ENCODE results near the gene FAM43A. TPM values are rescaled to one million over a fixed set of nuclear protein-coding genes. Genes with fewer than 3 reads are reported as not detected.

FAM43A gene
- total and polyA plus RNA-seq, 2 of the 4 experiments (the other 2 are of a cell fraction) = 3.0 to 11.5 TPM

DNA sequence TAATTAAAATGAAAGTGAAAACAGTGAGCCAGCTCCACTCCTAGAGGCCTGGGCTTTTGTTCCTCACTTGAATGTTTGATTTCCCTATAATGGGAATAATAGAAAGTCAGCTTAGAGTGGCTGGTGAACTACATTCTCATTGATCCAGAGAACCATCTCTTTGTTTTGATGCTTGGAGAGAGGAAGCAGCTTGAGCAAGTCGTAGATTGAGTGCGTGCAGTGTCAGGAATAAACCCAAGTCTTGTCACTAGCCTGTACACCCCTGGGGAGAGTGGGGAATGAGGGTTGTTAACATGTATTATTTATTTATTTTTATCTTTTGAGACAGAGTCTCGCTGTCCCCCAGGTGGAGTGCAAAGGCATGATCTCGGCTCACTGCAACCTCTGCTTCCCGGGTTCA is 12.8 kb upstream of the FAM43A start:
- Histone ChIP-seq H3K23ac (ENCODE audit: low read depth, low read length) (0 out of 2 replicates have a peak overlapping the region, but pooled peaks have one; percentile 39), H4K20me1 (ENCODE audit: insufficient read depth, low read length) (peaks cover 6% of the 10 kb centered on the region; the same call in 1 of the 2 replicates), H4K5ac (ENCODE audit: low read depth, low read length) (peak overlapping the region; percentile 96), H4K8ac (ENCODE audit: low read depth in 2 of 2, low read length in 2 of 2) (peak overlapping the region; percentile 92 to 97), H2BK5ac (ENCODE audit: low read depth, low read length, poor library complexity, severe bottlenecking) (peak overlapping the region; percentile 82), H2AK9ac (replicated peaks; ENCODE audit: low read depth, low read length, poor library complexity) (peak overlapping the region; percentile 83), H3K9ac (ENCODE audit: low read depth, low read length) (peak overlapping the region; percentile 95), H3K14ac (replicated peaks; ENCODE audit: low read depth, low read length) (peak overlapping the region; percentile 89), H2AK5ac (ENCODE audit: low read depth, low read length) (peak overlapping the region; percentile 89), H3K4me2 (ENCODE audit: low read depth, low read length) (peak overlapping the region; percentile 84), H2AFZ (replicated peaks; ENCODE audit: low read length, poor library complexity) (peak overlapping the region; percentile 80), H3K79me1 (ENCODE audit: low read depth in 1 of 2, low read length in 2 of 2) (peaks cover 15 to 28% of the 10 kb centered on the region in 2 experiments; a peak in 3 of 4 replicates), H3K4ac (ENCODE audit: low read depth, low read length) (peak overlapping the region; percentile 90), H3K4me3 (ENCODE audit: insufficient read depth, low read depth, low read length) (peak overlapping the region; percentile 87), H3K18ac (ENCODE audit: low read depth, low read length) (peak overlapping the region; percentile 6; the same call in 1 of the 2 replicates), H3K56ac (ENCODE audit: extremely low read depth, insufficient read depth, low read length) (peak overlapping the region; percentile 96), H3K36me3 (ENCODE audit: control insufficient read depth, insufficient read depth, low read length) (peaks cover 3% of the 10 kb centered on the region), H3K9me1 (ENCODE audit: insufficient read depth, low read length) (no peaks in the 10 kb centered on the region; the same call in 1 of the 2 replicates), H2BK120ac (ENCODE audit: low read depth, low read length) (peak overlapping the region; percentile 30; the same call in 1 of the 2 replicates), H2BK15ac (ENCODE audit: low read depth, low read length) (no peak overlapping the region), H3K27ac (ENCODE audit: insufficient read depth, low read length) (peak overlapping the region; percentile 58), H3K9me3 (ENCODE audit: control insufficient read depth, insufficient read depth, low read length) (no peaks in the 10 kb centered on the region), H4K91ac (ENCODE audit: insufficient read depth, low read depth, low read length) (peak overlapping the region; percentile 69; the same call in 1 of the 2 replicates), H2BK20ac (ENCODE audit: low read depth, low read length) (no peak overlapping the region), H3K4me1 (ENCODE audit: control insufficient read depth, insufficient read depth, low read length) (peaks cover 1% of the 10 kb centered on the region; the same call in 1 of the 2 replicates), H3K27me3 (ENCODE audit: control insufficient read depth, insufficient read depth, low read length) (peaks cover 2% of the 10 kb centered on the region; the same call in 1 of the 2 replicates)
- POLR2A ChIA-PET (ENCODE audit: unreplicated experiment) = interaction anchor here (0.5 to 0.8 kb wide), 2 partner anchors 10 to 15 kb away, joined by 3 to 4 read pairs; no protein-coding TSS in a partner anchor
- ATAC-seq (ENCODE audit: low read depth) (peak; percentile 4; the same call in 1 of the 2 replicates), DNase-seq (no peak)
- CTCF ChIA-PET = interaction anchor here (0.9 to 4.8 kb wide), 4 partner anchors 10 to 597 kb away, joined by 3 to 27 read pairs (median 6); no protein-coding TSS in a partner anchor
- WGBS, 2 experiments (ENCODE audit: extremely low coverage in 2 of 2, insufficient read length in 1 of 2) = 20% methylated on average over 2 of the region's 5 CpGs; no CpG with 5 or more reads in 1 of the 2 experiments
- intact Hi-C loops (cut with micrococcal nuclease) = no loop called here
- in situ Hi-C loops (cut with MboI; ENCODE audit: low sequenced_read_pairs) = loop anchor here (10.0 kb wide), 1 partner anchor 852 kb away; no protein-coding TSS in a partner anchor
- dilution Hi-C loops (cut with HindIII; ENCODE audit: low sequenced_read_pairs, unreplicated experiment) = no loop called here
- no TSS peak for BruUV-seq (replicated peaks)
- TF ChIP-seq POLR2A (IDR thresholded peaks at IDR 0.05; ENCODE audit: low read depth, low read length) = no peak
- no peak for TF ChIP-seq NFE2L2 (IDR thresholded peaks at IDR 0.05; ENCODE audit: low read depth, low read length)
- TF ChIP-seq MXI1 (IDR thresholded peaks at IDR 0.05; ENCODE audit: borderline replicate concordance, low read depth, low read length) = no peak
- TF ChIP-seq, protein P1, sequence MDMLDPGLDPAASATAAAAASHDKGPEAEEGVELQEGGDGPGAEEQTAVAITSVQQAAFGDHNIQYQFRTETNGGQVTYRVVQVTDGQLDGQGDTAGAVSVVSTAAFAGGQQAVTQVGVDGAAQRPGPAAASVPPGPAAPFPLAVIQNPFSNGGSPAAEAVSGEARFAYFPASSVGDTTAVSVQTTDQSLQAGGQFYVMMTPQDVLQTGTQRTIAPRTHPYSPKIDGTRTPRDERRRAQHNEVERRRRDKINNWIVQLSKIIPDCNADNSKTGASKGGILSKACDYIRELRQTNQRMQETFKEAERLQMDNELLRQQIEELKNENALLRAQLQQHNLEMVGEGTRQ (IDR thresholded peaks at IDR 0.05; ENCODE audit: low read depth, low read length) = no peak
- no peak for TF ChIP-seq CHD1 (IDR thresholded peaks at IDR 0.05; ENCODE audit: low read depth, low read length)
- TF ChIP-seq, protein P2, sequence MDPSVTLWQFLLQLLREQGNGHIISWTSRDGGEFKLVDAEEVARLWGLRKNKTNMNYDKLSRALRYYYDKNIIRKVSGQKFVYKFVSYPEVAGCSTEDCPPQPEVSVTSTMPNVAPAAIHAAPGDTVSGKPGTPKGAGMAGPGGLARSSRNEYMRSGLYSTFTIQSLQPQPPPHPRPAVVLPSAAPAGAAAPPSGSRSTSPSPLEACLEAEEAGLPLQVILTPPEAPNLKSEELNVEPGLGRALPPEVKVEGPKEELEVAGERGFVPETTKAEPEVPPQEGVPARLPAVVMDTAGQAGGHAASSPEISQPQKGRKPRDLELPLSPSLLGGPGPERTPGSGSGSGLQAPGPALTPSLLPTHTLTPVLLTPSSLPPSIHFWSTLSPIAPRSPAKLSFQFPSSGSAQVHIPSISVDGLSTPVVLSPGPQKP (IDR thresholded peaks at IDR 0.05; ENCODE audit: borderline replicate concordance, low read depth, low read length) = no peak
- no peak for TF ChIP-seq SMC3 (IDR thresholded peaks at IDR 0.05; ENCODE audit: low read depth, low read length)
- no peak for TF ChIP-seq BHLHE40 (IDR thresholded peaks at IDR 0.05; ENCODE audit: low read depth, low read length)
- no peak for TF ChIP-seq FOS (IDR thresholded peaks at IDR 0.05; ENCODE audit: low read depth, low read length)
- no peak for TF ChIP-seq RCOR1 (IDR thresholded peaks at IDR 0.05; ENCODE audit: insufficient replicate concordance, low read length)
- no peak for TF ChIP-seq MAFK (IDR thresholded peaks at IDR 0.05; ENCODE audit: low read depth, low read length)
- no peak for TF ChIP-seq RAD21 (IDR thresholded peaks at IDR 0.05; ENCODE audit: low read length)
- no peak for TF ChIP-seq CEBPB (IDR thresholded peaks at IDR 0.05; ENCODE audit: low read depth, low read length)
- TF ChIP-seq, protein P3, sequence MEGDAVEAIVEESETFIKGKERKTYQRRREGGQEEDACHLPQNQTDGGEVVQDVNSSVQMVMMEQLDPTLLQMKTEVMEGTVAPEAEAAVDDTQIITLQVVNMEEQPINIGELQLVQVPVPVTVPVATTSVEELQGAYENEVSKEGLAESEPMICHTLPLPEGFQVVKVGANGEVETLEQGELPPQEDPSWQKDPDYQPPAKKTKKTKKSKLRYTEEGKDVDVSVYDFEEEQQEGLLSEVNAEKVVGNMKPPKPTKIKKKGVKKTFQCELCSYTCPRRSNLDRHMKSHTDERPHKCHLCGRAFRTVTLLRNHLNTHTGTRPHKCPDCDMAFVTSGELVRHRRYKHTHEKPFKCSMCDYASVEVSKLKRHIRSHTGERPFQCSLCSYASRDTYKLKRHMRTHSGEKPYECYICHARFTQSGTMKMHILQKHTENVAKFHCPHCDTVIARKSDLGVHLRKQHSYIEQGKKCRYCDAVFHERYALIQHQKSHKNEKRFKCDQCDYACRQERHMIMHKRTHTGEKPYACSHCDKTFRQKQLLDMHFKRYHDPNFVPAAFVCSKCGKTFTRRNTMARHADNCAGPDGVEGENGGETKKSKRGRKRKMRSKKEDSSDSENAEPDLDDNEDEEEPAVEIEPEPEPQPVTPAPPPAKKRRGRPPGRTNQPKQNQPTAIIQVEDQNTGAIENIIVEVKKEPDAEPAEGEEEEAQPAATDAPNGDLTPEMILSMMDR (conservative IDR thresholded peaks at IDR 0.05; ENCODE audit: low read depth, low read length) = no peak
- TF ChIP-seq MAZ (IDR thresholded peaks at IDR 0.05; ENCODE audit: borderline replicate concordance, low read depth, low read length) = no peak

Data from IMR-90 (cell line).